ENCODE results near the gene SPTLC1. TPM values are rescaled to one million over a fixed set of nuclear protein-coding genes. Genes with fewer than 3 reads are reported as not detected.
"Not testable (repeated sequence)": the region's sequence is repeated elsewhere in the genome, so short reads cannot be mapped to it uniquely, and the experiment has no call there.

Gene SPTLC1
- total and polyA plus RNA-seq, 3 donors from 2014 or later: 71.6 to 104 (median 77.1) TPM

DNA sequence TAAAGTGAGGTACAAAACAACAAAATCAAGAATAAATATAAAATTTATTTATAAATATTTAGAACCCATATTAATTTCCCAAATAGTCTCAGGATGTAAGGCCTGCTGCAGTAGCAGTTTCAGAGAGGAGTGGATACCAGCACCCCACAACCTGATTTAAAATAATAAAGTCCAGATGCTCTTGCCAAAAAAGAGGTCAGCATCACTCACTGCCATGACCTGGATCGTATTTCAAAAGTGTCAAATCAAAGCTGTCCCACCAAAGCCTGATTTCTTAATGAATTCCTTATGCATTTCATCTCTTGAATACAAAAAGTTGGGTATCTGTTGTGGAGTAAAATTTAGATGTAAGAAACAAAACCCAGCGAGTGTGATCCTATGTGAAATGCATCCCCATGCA, 107.2 kb downstream of the SPTLC1 start:
- WGBS, 2 donors: 77 to 86% methylated on average over 2 of the region's 2 CpGs
- DNase-seq: no peak
- intact Hi-C loops (cut with DNase I; ENCODE audit: low total_unique reads): no loop called here
- Histone ChIP-seq H3K4me1 (no peaks in the 10 kb centered on the region), H3K27me3 (no peaks in the 10 kb centered on the region), H3K27ac (no peak overlapping the region), H3K4me3 (no peak overlapping the region), H3K9me3 (no peaks in the 10 kb centered on the region), H3K36me3 (ENCODE audit: low read depth, missing control alignments) (no peaks in the 10 kb centered on the region)
- TF ChIP-seq CTCF (IDR thresholded peaks at IDR 0.05) (no peak), POLR2A (IDR thresholded peaks at IDR 0.05) (no peak)

DNA sequence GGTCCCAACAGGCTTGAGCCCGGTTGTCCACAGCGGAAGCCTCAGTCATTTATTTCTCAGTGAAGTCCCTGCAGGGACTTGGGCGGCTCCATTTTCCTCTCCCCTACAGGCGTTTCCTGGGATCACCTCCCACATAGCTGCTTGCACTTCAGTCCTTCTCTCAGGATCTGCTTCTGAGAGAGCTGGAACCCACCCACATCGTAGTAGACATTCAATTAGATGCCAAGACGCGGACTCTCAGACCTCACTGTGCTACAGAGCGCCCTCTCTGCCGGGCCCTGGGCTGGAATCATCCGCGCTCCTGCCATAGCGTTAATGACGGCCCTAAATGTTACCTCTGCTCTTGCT, 111.2 kb downstream of the SPTLC1 start:
- intact Hi-C loops (cut with DNase I; ENCODE audit: low total_unique reads): no loop called here
- TF ChIP-seq POLR2A (IDR thresholded peaks at IDR 0.05): no peak
- no peak for TF ChIP-seq CTCF (IDR thresholded peaks at IDR 0.05)
- peak; percentile 28 for DNase-seq
- Histone ChIP-seq H3K4me3 (peak overlapping the region; percentile 18 to 39), H3K4me1 (no peaks in the 10 kb centered on the region), H3K27ac (no peak overlapping the region), H3K36me3 (ENCODE audit: low read depth, missing control alignments) (no peaks in the 10 kb centered on the region), H3K27me3 (no peaks in the 10 kb centered on the region), H3K9me3 (no peaks in the 10 kb centered on the region)
- 66 to 74% methylated on average over 8 to 13 of the region's 13 CpGs for WGBS, 2 donors

DNA sequence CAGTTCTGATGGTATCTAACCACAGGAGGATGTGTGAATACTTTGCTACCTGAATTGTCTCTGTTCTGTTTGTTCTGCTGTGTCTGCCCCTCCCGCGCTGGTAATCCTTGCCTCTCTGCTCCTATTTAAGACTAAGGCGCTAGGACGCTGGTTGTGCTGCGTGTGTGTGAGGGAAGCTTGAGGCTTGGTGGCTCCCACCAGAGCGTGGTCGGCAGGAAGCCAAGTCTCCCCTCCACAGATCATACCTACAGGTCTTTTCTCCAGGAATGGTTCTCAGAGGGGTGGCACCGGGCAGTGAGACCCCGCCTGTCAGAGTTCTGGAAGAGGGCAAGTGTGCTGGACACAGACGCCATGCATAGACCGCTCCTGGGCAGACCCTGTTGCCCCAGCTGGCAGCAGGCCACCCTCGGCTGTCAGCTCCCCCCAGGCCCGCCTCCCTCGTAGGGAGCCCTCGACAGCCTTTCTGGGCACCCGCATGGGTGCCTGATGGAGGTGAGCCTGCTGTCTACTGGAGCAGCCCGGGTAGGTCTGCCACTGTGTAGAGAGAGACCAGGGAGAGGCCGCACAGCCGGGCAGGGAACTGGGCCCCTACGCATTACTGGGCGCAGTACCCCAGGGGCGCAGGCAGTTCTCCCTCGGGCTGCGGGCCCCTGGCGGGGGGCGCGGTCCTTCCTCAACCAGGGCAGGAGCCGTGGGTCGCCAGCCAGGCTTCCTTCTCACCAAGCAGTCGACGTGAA, 111.7 kb downstream of the SPTLC1 start:
- Histone ChIP-seq H3K4me1 (no peaks in the 10 kb centered on the region), H3K9me3 (no peaks in the 10 kb centered on the region), H3K27ac (no peak overlapping the region), H3K4me3 (peak overlapping the region; percentile 18 to 39), H3K27me3 (no peaks in the 10 kb centered on the region), H3K36me3 (ENCODE audit: low read depth, missing control alignments) (no peaks in the 10 kb centered on the region)
- intact Hi-C loops (cut with DNase I; ENCODE audit: low total_unique reads): no loop called here
- TF ChIP-seq CTCF (IDR thresholded peaks at IDR 0.05) (no peak), POLR2A (IDR thresholded peaks at IDR 0.05) (no peak)
- 56 to 76% methylated on average over 5 to 31 of the region's 31 CpGs for WGBS, 2 donors
- DNase-seq: no peak

DNA sequence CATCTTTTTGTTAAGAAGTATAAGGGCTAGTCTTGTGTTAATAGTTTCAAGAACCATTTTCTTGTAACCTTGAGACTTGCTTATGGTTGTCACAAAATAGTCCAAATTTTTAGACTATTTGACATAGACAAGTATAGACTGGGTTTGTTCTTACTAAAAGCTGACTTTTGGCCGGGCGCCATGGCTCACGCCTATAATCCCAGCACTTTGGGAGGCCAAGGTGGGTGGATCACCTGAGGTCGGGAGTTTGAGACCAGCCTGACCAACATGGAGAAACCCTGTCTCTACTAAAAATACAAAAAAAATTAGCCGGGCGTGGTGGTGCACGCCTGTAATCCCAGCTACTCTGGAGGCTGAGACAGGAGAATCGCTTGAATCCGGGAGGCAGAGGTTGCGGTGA, 113.3 kb downstream of the SPTLC1 start:
- DNase-seq: not testable (repeated sequence)
- WGBS, 2 donors: 92 to 93% methylated on average over 10 of the region's 10 CpGs

DNA sequence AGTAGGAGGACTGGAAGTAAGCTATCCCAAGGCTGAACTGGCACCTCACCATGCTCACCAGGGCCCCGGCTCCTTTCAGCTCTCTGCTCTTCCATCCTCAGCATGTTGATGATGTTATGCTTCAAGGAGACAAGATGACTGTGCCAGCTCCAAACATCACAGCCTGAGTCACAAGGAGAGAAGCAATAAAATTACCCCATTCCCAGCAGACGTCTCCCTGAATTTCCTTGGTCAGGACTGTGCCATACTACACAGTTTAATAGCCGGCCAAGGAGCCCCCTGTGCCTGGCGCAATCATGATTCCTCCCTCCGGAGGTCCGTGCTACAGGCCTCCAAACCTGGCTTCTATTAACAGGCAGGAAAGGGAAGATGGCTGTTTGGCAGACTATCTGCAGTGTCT, 114.0 kb downstream of the SPTLC1 start:
- no peak for DNase-seq
- no peak for TF ChIP-seq POLR2A (IDR thresholded peaks at IDR 0.05)
- no peak for TF ChIP-seq CTCF (IDR thresholded peaks at IDR 0.05)
- Histone ChIP-seq H3K9me3 (no peaks in the 10 kb centered on the region), H3K36me3 (ENCODE audit: low read depth, missing control alignments) (no peaks in the 10 kb centered on the region), H3K27me3 (no peaks in the 10 kb centered on the region), H3K27ac (no peak overlapping the region), H3K4me3 (no peak overlapping the region), H3K4me1 (no peaks in the 10 kb centered on the region)
- intact Hi-C loops (cut with DNase I; ENCODE audit: low total_unique reads): no loop called here
- WGBS, 2 donors: 73% methylated on average over 6 of the region's 6 CpGs

More for the DNA sequence above, 113.3 kb downstream of the SPTLC1 start:
- H3K27me3 ChIP-seq; H3K4me1 ChIP-seq; H3K4me3 ChIP-seq; intact Hi-C loops (cut with DNase I; ENCODE audit: low total_unique reads); H3K9me3 ChIP-seq; H3K27ac ChIP-seq; H3K36me3 ChIP-seq (ENCODE audit: low read depth, missing control alignments): not testable (repeated sequence)

Measured in testis (tissue), 3 donors.